Stimulated activated CD8-positive, alpha-beta memory T cell treated with anti-CD3 and anti-CD28 coated beads, Interleukin-15, amount 100 ng/mL, for 1 hour (primary cell): ENCODE results near the gene BID.

Experiments used
- DNase-seq: peaks from one replicate; pipeline ENCODE4 v3.0.0-alpha.2; 2020; ENCODE audit warnings: low read depth

BID gene

GRCh38 chr22:17774206-17774925, at the start of gene BID:
BID (minus strand) TSS chr22:17774469; CDS start chr22:17750116, 24,353 bp downstream.
- no peak for DNase-seq

GRCh38 chr22:17823964-17824363, 49.7 kb upstream of the BID start:
- no peak for DNase-seq

- no peak for DNase-seq
These were observed 49.0 kb upstream of the BID start for GRCh38 chr22:17823226-17823625.

GRCh38 chr22:17822087-17822486, 47.8 kb upstream of the BID start:
- DNase-seq, result no peak

GRCh38 chr22:17820879-17821439, 46.7 kb upstream of the BID start:
- DNase-seq, result no peak

- DNase-seq, result no peak
These were observed 44.4 kb upstream of the BID start for GRCh38 chr22:17818649-17819048.

GRCh38 chr22:17818180-17818579, 43.9 kb upstream of the BID start:
- no peak for DNase-seq

- DNase-seq, result no peak
These were observed 43.3 kb upstream of the BID start for GRCh38 chr22:17817511-17818065.

GRCh38 chr22:17817079-17817478, 42.8 kb upstream of the BID start:
- no peak for DNase-seq

GRCh38 chr22:17816649-17817048, 42.4 kb upstream of the BID start:
- no peak for DNase-seq

- no peak for DNase-seq
These were observed 41.5 kb upstream of the BID start for GRCh38 chr22:17815703-17816254.

GRCh38 chr22:17814830-17815229, 40.6 kb upstream of the BID start:
- no peak for DNase-seq

- no peak for DNase-seq
These were observed 39.8 kb upstream of the BID start for GRCh38 chr22:17814084-17814483.

GRCh38 chr22:17811119-17811518, 36.9 kb upstream of the BID start:
- DNase-seq, result no peak

- DNase-seq, result no peak
These were observed 36.4 kb upstream of the BID start for GRCh38 chr22:17810570-17811116.

GRCh38 chr22:17808693-17809403, 34.6 kb upstream of the BID start:
- DNase-seq, result no peak

GRCh38 chr22:17807578-17808410, 33.5 kb upstream of the BID start:
- no peak for DNase-seq

GRCh38 chr22:17807086-17807485, 32.8 kb upstream of the BID start:
- DNase-seq, result no peak

GRCh38 chr22:17806437-17806836, 32.2 kb upstream of the BID start:
- no peak for DNase-seq

GRCh38 chr22:17804331-17805080, 30.2 kb upstream of the BID start:
- DNase-seq, result no peak
